ENCODE measurements around the gene ZNF407.
"Not testable (repeated sequence)": the region's sequence is repeated elsewhere in the genome, so short reads cannot be mapped to it uniquely, and the experiment has no call there.

ZNF407 gene

GRCh38 chr18:74597662-74598349 lies at the start of gene ZNF407:
ZNF407 (plus strand) TSS chr18:74597870; CDS start chr18:74631020, 33,150 bp downstream.
- in situ Hi-C loops (cut with HindIII; ENCODE audit: low sequenced_read_pairs), result no loop called here

- in situ Hi-C loops (cut with HindIII; ENCODE audit: low sequenced_read_pairs), result no loop called here
Measured at GRCh38 chr18:74549591-74550104, 48.0 kb upstream of the ZNF407 start.

GRCh38 chr18:74550886-74551285 lies 46.8 kb upstream of the ZNF407 start:
- in situ Hi-C loops (cut with HindIII; ENCODE audit: low sequenced_read_pairs), result no loop called here

GRCh38 chr18:74551452-74551851 lies 46.2 kb upstream of the ZNF407 start:
- in situ Hi-C loops (cut with HindIII; ENCODE audit: low sequenced_read_pairs), result no loop called here

- in situ Hi-C loops (cut with HindIII; ENCODE audit: low sequenced_read_pairs), result no loop called here
Measured at GRCh38 chr18:74551936-74552555, 45.6 kb upstream of the ZNF407 start.

GRCh38 chr18:74556126-74556525 lies 41.5 kb upstream of the ZNF407 start:
- in situ Hi-C loops (cut with HindIII; ENCODE audit: low sequenced_read_pairs), result no loop called here

- in situ Hi-C loops (cut with HindIII; ENCODE audit: low sequenced_read_pairs), result no loop called here
Measured at GRCh38 chr18:74558096-74558495, 39.6 kb upstream of the ZNF407 start.

GRCh38 chr18:74562131-74562730 lies 35.4 kb upstream of the ZNF407 start:
- in situ Hi-C loops (cut with HindIII; ENCODE audit: low sequenced_read_pairs), result no loop called here

- in situ Hi-C loops (cut with HindIII; ENCODE audit: low sequenced_read_pairs), result no loop called here
Measured at GRCh38 chr18:74562775-74563174, 34.9 kb upstream of the ZNF407 start.

- in situ Hi-C loops (cut with HindIII; ENCODE audit: low sequenced_read_pairs), result no loop called here
Measured at GRCh38 chr18:74563999-74564398, 33.7 kb upstream of the ZNF407 start.

- in situ Hi-C loops (cut with HindIII; ENCODE audit: low sequenced_read_pairs), result not testable (repeated sequence)
Measured at GRCh38 chr18:74565164-74565563, 32.5 kb upstream of the ZNF407 start.

GRCh38 chr18:74565993-74566392 lies 31.7 kb upstream of the ZNF407 start:
- in situ Hi-C loops (cut with HindIII; ENCODE audit: low sequenced_read_pairs), result not testable (repeated sequence)

- in situ Hi-C loops (cut with HindIII; ENCODE audit: low sequenced_read_pairs), result no loop called here
Measured at GRCh38 chr18:74567822-74568221, 29.8 kb upstream of the ZNF407 start.

- in situ Hi-C loops (cut with HindIII; ENCODE audit: low sequenced_read_pairs), result no loop called here
Measured at GRCh38 chr18:74569401-74569800, 28.3 kb upstream of the ZNF407 start.

- in situ Hi-C loops (cut with HindIII; ENCODE audit: low sequenced_read_pairs), result no loop called here
Measured at GRCh38 chr18:74570266-74570665, 27.4 kb upstream of the ZNF407 start.

GRCh38 chr18:74571895-74572680 lies 25.6 kb upstream of the ZNF407 start:
- in situ Hi-C loops (cut with HindIII; ENCODE audit: low sequenced_read_pairs), result no loop called here

- in situ Hi-C loops (cut with HindIII; ENCODE audit: low sequenced_read_pairs), result no loop called here
Measured at GRCh38 chr18:74573053-74573452, 24.6 kb upstream of the ZNF407 start.

GRCh38 chr18:74574916-74575315 lies 22.8 kb upstream of the ZNF407 start:
- in situ Hi-C loops (cut with HindIII; ENCODE audit: low sequenced_read_pairs), result no loop called here

GRCh38 chr18:74577019-74577418 lies 20.7 kb upstream of the ZNF407 start:
- in situ Hi-C loops (cut with HindIII; ENCODE audit: low sequenced_read_pairs), result no loop called here

- in situ Hi-C loops (cut with HindIII; ENCODE audit: low sequenced_read_pairs), result no loop called here
Measured at GRCh38 chr18:74579496-74580065, 18.1 kb upstream of the ZNF407 start.

- in situ Hi-C loops (cut with HindIII; ENCODE audit: low sequenced_read_pairs), result no loop called here
Measured at GRCh38 chr18:74582642-74583041, 15.0 kb upstream of the ZNF407 start.
